ENCODE data around the gene SESN3. TPM values are rescaled to one million over a fixed set of nuclear protein-coding genes. Genes with fewer than 3 reads are reported as not detected.

Gene SESN3
- total RNA-seq, 5 donors from 2014 or later (not counting 1 experiment from before 2014, with no cell fraction given) = 61.5 to 150 (median 132) TPM

DNA sequence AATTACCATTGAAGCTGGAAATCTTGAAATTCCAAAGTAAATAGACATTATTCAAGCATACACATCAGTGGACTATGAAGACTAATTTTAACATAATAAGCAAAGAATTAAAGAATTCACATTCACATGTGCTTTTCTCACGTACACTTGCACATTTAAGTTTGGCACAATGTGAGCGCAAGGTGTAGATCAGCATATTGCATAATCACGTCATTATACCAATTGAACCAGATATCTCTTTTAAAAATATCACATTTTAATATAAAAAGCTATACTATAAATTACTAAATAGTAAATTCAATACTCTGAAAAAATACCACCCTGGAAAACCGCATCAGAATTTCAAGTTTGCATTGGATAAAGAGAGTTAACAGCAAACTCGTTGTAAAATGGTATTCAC lies 60.7 kb downstream of the SESN3 start:
- POLR2A ChIA-PET = no interaction called here
- no peaks in the 10 kb centered on the region for H3K27me3 ChIP-seq (replicated peaks in 1 of 2; ENCODE audit: control insufficient read depth in 2 of 2, extremely low read depth in 1 of 2, insufficient read depth in 2 of 2, low read length in 1 of 2)
- CTCF ChIA-PET = interaction anchor here (0.5 to 0.6 kb wide), 2 partner anchors 10 to 221 kb away, joined by 3 read pairs; no protein-coding TSS in a partner anchor
- WGBS (ENCODE audit: insufficient coverage) = no CpG with 5 or more reads among the region's 5 CpGs
- ATAC-seq (replicated peaks in 1 of 4) (no peak), DNase-seq (no peak)
- H3K4me1 ChIP-seq (ENCODE audit: control insufficient read depth in 1 of 2, extremely low read depth in 1 of 2, insufficient read depth in 2 of 2, low read length in 2 of 2) = no peaks in the 10 kb centered on the region
- no peak overlapping the region for H3K4me3 ChIP-seq (ENCODE audit: control insufficient read depth in 1 of 2, extremely low read depth in 1 of 2, low read length in 1 of 2)
- H3K27ac ChIP-seq (ENCODE audit: low read length) = no peak overlapping the region
- Mint-ChIP-seq H3K4me1 (peaks cover 0 to 8% (median 0%) of the 10 kb centered on the region in 3 donors), H3K27ac (no peak overlapping the region), H3K27me3 (no peaks in the 10 kb centered on the region), H3K4me3 (no peak overlapping the region), H3K36me3 (peaks cover 25% of the 10 kb centered on the region), H3K9me3 (no peaks in the 10 kb centered on the region)
- H3K9me3 ChIP-seq = no peaks in the 10 kb centered on the region
- peaks cover 0 to 32% of the 10 kb centered on the region in 2 donors for H3K36me3 ChIP-seq (ENCODE audit: control insufficient read depth in 2 of 2, extremely low read depth in 1 of 2, insufficient read depth in 1 of 2, low read length in 1 of 2)

DNA sequence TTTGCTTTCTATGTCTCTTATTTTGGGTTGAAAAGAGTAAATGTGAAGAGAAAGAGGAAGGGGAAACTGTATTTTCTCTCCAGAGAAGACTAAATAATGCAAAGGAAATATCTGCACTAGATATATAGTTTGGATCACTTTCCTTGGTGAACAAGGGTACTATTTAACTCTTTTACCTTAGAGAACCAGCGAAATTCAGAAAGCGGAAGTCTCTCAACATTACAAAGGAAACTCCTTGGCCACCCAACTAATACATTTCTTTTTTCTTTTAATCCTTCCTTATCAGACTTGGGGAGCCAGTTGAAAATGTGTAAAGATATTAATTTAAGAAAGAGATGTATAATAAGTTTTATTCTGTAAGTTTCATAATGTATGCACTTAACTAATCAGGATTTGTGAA lies 64.2 kb downstream of the SESN3 start:
- no CpG with 5 or more reads among the region's 2 CpGs for WGBS (ENCODE audit: insufficient coverage)
- CTCF ChIA-PET = interaction anchor here (0.7 to 1.5 kb wide), 4 partner anchors 15 to 923 kb away, joined by 3 to 7 read pairs (median 4); partner anchors contain the start of gene SESN3 (in 1 of the 2)
- H3K4me3 ChIP-seq (ENCODE audit: control insufficient read depth in 1 of 2, extremely low read depth in 1 of 2, low read length in 1 of 2) = no peak overlapping the region
- peaks cover 0 to 11% of the 10 kb centered on the region in 2 donors for H3K36me3 ChIP-seq (ENCODE audit: control insufficient read depth in 2 of 2, extremely low read depth in 1 of 2, insufficient read depth in 1 of 2, low read length in 1 of 2)
- no peaks in the 10 kb centered on the region for H3K4me1 ChIP-seq (ENCODE audit: control insufficient read depth in 1 of 2, extremely low read depth in 1 of 2, insufficient read depth in 2 of 2, low read length in 2 of 2)
- H3K36me3 Mint-ChIP-seq = peaks cover 18% of the 10 kb centered on the region
- POLR2A ChIA-PET = interaction anchor here in 1 of 2 donors (0.7 kb wide), 1 partner anchor 10 kb away, joined by 3 read pairs; no protein-coding TSS in a partner anchor
- H3K9me3 Mint-ChIP-seq = no peaks in the 10 kb centered on the region
- H3K4me1 Mint-ChIP-seq = peaks cover 14 to 29% (median 21%) of the 10 kb centered on the region in 3 donors
- no peak overlapping the region for H3K27ac Mint-ChIP-seq
- no peaks in the 10 kb centered on the region for H3K27me3 ChIP-seq (replicated peaks in 1 of 2; ENCODE audit: control insufficient read depth in 2 of 2, extremely low read depth in 1 of 2, insufficient read depth in 2 of 2, low read length in 1 of 2)
- H3K27me3 Mint-ChIP-seq = no peaks in the 10 kb centered on the region
- no peak overlapping the region for H3K4me3 Mint-ChIP-seq
- ATAC-seq (replicated peaks in 1 of 4) (no peak), DNase-seq (no peak)
- H3K27ac ChIP-seq (ENCODE audit: low read length) = no peak overlapping the region
- H3K9me3 ChIP-seq = no peaks in the 10 kb centered on the region

GRCh38 chr11:95165638-95166037 lies 65.4 kb downstream of the SESN3 start:
- no peaks in the 10 kb centered on the region for H3K4me1 ChIP-seq (ENCODE audit: control insufficient read depth in 1 of 2, extremely low read depth in 1 of 2, insufficient read depth in 2 of 2, low read length in 2 of 2)
- Mint-ChIP-seq H3K9me3 (no peaks in the 10 kb centered on the region), H3K27ac (peak overlapping the region in 1 of 2 donors; percentile 78), H3K4me1 (peaks cover 14 to 36% (median 26%) of the 10 kb centered on the region in 3 donors), H3K36me3 (peaks cover 18% of the 10 kb centered on the region), H3K4me3 (no peak overlapping the region), H3K27me3 (no peaks in the 10 kb centered on the region)
- no peaks in the 10 kb centered on the region for H3K9me3 ChIP-seq
- H3K27ac ChIP-seq (ENCODE audit: low read length) = no peak overlapping the region
- no peak for DNase-seq
- no peak for ATAC-seq (replicated peaks in 1 of 4)
- H3K4me3 ChIP-seq (ENCODE audit: control insufficient read depth in 1 of 2, extremely low read depth in 1 of 2, low read length in 1 of 2) = no peak overlapping the region
- ChIA-PET POLR2A (interaction anchor here (0.5 to 0.6 kb wide), 2 partner anchors 65 to 351 kb away, joined by 4 read pairs; partner anchors contain the start of gene SESN3 (in 1 of the 2)), CTCF (interaction anchor here (0.6 to 1.5 kb wide), 5 partner anchors 13 to 551 kb away, joined by 3 to 15 read pairs (median 4); no protein-coding TSS in a partner anchor)
- no peaks in the 10 kb centered on the region for H3K27me3 ChIP-seq (replicated peaks in 1 of 2; ENCODE audit: control insufficient read depth in 2 of 2, extremely low read depth in 1 of 2, insufficient read depth in 2 of 2, low read length in 1 of 2)
- peaks cover 0 to 9% of the 10 kb centered on the region in 2 donors for H3K36me3 ChIP-seq (ENCODE audit: control insufficient read depth in 2 of 2, extremely low read depth in 1 of 2, insufficient read depth in 1 of 2, low read length in 1 of 2)

- Mint-ChIP-seq H3K4me3 (no peak overlapping the region), H3K27me3 (no peaks in the 10 kb centered on the region), H3K4me1 (peaks cover 18 to 41% (median 36%) of the 10 kb centered on the region in 3 donors), H3K9me3 (no peaks in the 10 kb centered on the region), H3K36me3 (peaks cover 17% of the 10 kb centered on the region), H3K27ac (peak overlapping the region; percentile 46 to 66)
- Histone ChIP-seq H3K27me3 (replicated peaks in 1 of 2; ENCODE audit: control insufficient read depth in 2 of 2, extremely low read depth in 1 of 2, insufficient read depth in 2 of 2, low read length in 1 of 2) (no peaks in the 10 kb centered on the region), H3K27ac (ENCODE audit: low read length) (no peak overlapping the region), H3K36me3 (ENCODE audit: control insufficient read depth in 2 of 2, extremely low read depth in 1 of 2, insufficient read depth in 1 of 2, low read length in 1 of 2) (peaks cover 0 to 3% of the 10 kb centered on the region in 2 donors), H3K4me3 (ENCODE audit: control insufficient read depth in 1 of 2, extremely low read depth in 1 of 2, low read length in 1 of 2) (no peak overlapping the region), H3K9me3 (no peaks in the 10 kb centered on the region), H3K4me1 (ENCODE audit: control insufficient read depth in 1 of 2, extremely low read depth in 1 of 2, insufficient read depth in 2 of 2, low read length in 2 of 2) (peaks cover 0 to 8% of the 10 kb centered on the region in 2 experiments)
- ATAC-seq (replicated peaks in 1 of 4) (no peak), DNase-seq (no peak)
- WGBS (ENCODE audit: insufficient coverage) = 40% methylated on average over 1 of the region's 4 CpGs
- POLR2A ChIA-PET = interaction anchor here in 1 of 2 donors (0.6 kb wide), 1 partner anchor 637 kb away, joined by 3 read pairs; no protein-coding TSS in a partner anchor
- CTCF ChIA-PET = interaction anchor here (1.0 to 1.4 kb wide), 2 partner anchors 11 to 39 kb away, joined by 3 to 5 read pairs; no protein-coding TSS in a partner anchor
Observed at GRCh38 chr11:95163106-95163505, 67.9 kb downstream of the SESN3 start.

GRCh38 chr11:95161248-95161647 lies 69.8 kb downstream of the SESN3 start:
- H3K9me3 ChIP-seq = no peaks in the 10 kb centered on the region
- H3K36me3 ChIP-seq (ENCODE audit: control insufficient read depth in 2 of 2, extremely low read depth in 1 of 2, insufficient read depth in 1 of 2, low read length in 1 of 2) = no peaks in the 10 kb centered on the region
- Mint-ChIP-seq H3K4me1 (peaks cover 30 to 53% (median 46%) of the 10 kb centered on the region in 3 donors), H3K4me3 (no peak overlapping the region), H3K9me3 (no peaks in the 10 kb centered on the region), H3K27me3 (no peaks in the 10 kb centered on the region), H3K27ac (peak overlapping the region in 1 of 2 donors; percentile 54), H3K36me3 (peaks cover 20% of the 10 kb centered on the region)
- peaks cover 0 to 13% of the 10 kb centered on the region in 2 experiments for H3K4me1 ChIP-seq (ENCODE audit: control insufficient read depth in 1 of 2, extremely low read depth in 1 of 2, insufficient read depth in 2 of 2, low read length in 2 of 2)
- ChIA-PET POLR2A (no interaction called here), CTCF (interaction anchor here (0.6 to 0.7 kb wide), 3 partner anchors 183 to 354 kb away, joined by 3 read pairs; no protein-coding TSS in a partner anchor)
- H3K27me3 ChIP-seq (replicated peaks in 1 of 2; ENCODE audit: control insufficient read depth in 2 of 2, extremely low read depth in 1 of 2, insufficient read depth in 2 of 2, low read length in 1 of 2) = no peaks in the 10 kb centered on the region
- H3K4me3 ChIP-seq (ENCODE audit: control insufficient read depth in 1 of 2, extremely low read depth in 1 of 2, low read length in 1 of 2) = no peak overlapping the region
- no peak for DNase-seq
- ATAC-seq (replicated peaks in 1 of 4) = no peak
- WGBS (ENCODE audit: insufficient coverage) = 83% methylated on average over 1 of the region's 1 CpG
- H3K27ac ChIP-seq (ENCODE audit: low read length) = no peak overlapping the region

- H3K36me3 ChIP-seq (ENCODE audit: control insufficient read depth in 2 of 2, extremely low read depth in 1 of 2, insufficient read depth in 1 of 2, low read length in 1 of 2) = no peaks in the 10 kb centered on the region
- Mint-ChIP-seq H3K4me1 (peaks cover 37 to 55% (median 48%) of the 10 kb centered on the region in 3 donors), H3K36me3 (peaks cover 17% of the 10 kb centered on the region), H3K27ac (peak overlapping the region; percentile 79 to 85), H3K27me3 (no peaks in the 10 kb centered on the region), H3K4me3 (no peak overlapping the region), H3K9me3 (no peaks in the 10 kb centered on the region)
- H3K9me3 ChIP-seq = no peaks in the 10 kb centered on the region
- ATAC-seq (replicated peaks in 1 of 4) (peak in 1 of 4 experiments; percentile 20), DNase-seq (peak in 1 of 35 experiments; percentile 28)
- H3K27me3 ChIP-seq (replicated peaks in 1 of 2; ENCODE audit: control insufficient read depth in 2 of 2, extremely low read depth in 1 of 2, insufficient read depth in 2 of 2, low read length in 1 of 2) = no peaks in the 10 kb centered on the region
- H3K4me1 ChIP-seq (ENCODE audit: control insufficient read depth in 1 of 2, extremely low read depth in 1 of 2, insufficient read depth in 2 of 2, low read length in 2 of 2) = peaks cover 9 to 29% of the 10 kb centered on the region in 2 experiments
- ChIA-PET POLR2A (no interaction called here), CTCF (interaction anchor here (0.5 to 9.0 kb wide), 4 partner anchors 230 to 1234 kb away, joined by 3 to 179 read pairs (median 10); no protein-coding TSS in a partner anchor)
- WGBS (ENCODE audit: insufficient coverage) = no CpG with 5 or more reads among the region's 1 CpG
- no peak overlapping the region for H3K4me3 ChIP-seq (ENCODE audit: control insufficient read depth in 1 of 2, extremely low read depth in 1 of 2, low read length in 1 of 2)
- H3K27ac ChIP-seq (ENCODE audit: low read length) = no peak overlapping the region
Observed at GRCh38 chr11:95157824-95158223, 73.2 kb downstream of the SESN3 start.
